GM20000 (cell line): ENCODE measurements around the gene POLR2H.

ENCODE experiments used
- DNase-seq: peaks from one replicate; pipeline ENCODE4 v3.0.0; 2012; ENCODE audit warnings: low spot score
- TF ChIP-seq, protein P1 (sequence below): IDR thresholded peaks from 2 replicates; pipeline ENCODE4 v1.5.1; 2012; ENCODE audit warnings: mild to moderate bottlenecking, control low read depth; ENCODE audit errors: extremely low read depth, missing control alignments

Gene POLR2H

GRCh38 chr3:184328516-184328915, 33.0 kb upstream of the POLR2H start:
- no peak for DNase-seq
- TF ChIP-seq, protein P1, sequence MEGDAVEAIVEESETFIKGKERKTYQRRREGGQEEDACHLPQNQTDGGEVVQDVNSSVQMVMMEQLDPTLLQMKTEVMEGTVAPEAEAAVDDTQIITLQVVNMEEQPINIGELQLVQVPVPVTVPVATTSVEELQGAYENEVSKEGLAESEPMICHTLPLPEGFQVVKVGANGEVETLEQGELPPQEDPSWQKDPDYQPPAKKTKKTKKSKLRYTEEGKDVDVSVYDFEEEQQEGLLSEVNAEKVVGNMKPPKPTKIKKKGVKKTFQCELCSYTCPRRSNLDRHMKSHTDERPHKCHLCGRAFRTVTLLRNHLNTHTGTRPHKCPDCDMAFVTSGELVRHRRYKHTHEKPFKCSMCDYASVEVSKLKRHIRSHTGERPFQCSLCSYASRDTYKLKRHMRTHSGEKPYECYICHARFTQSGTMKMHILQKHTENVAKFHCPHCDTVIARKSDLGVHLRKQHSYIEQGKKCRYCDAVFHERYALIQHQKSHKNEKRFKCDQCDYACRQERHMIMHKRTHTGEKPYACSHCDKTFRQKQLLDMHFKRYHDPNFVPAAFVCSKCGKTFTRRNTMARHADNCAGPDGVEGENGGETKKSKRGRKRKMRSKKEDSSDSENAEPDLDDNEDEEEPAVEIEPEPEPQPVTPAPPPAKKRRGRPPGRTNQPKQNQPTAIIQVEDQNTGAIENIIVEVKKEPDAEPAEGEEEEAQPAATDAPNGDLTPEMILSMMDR = no peak

DNA sequence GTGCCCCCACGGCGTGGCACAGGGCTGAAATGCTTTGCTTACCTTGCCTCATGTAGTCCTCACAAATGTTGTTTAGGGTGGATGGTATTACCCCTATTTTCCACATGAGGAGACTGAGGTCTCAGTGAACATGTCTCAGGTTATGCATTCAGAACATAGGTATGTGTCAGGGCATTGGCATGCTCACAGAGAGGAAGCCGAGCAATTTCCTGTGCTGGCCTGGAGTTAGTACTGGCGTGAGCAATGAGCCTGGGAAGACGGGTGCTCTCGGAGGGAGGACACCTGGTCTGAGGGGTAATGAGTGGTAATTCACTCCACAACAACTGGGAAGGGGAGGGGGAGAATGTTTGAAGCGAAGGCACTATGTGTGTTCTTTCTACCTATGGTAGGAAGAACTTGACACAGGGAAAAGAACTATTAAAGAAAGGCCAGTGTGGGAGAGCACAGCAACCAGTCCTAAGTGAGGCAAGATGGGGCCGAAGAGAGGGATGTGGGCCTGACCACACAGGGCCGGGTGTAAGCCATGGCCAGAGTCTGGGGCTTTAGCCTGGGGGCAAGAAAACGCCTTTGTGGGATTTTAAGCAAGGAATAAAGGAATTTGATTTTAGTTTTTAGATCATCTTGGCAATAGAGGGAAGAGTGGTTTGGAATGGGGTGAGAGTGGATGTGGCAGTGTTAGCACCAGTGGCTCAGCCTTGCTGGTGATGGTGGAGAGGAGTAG, 29.0 kb upstream of the POLR2H start:
- DNase-seq = no peak
- TF ChIP-seq, protein P1 = no peak

- no peak for DNase-seq
- TF ChIP-seq, protein P1 = no peak
Observed at GRCh38 chr3:184333190-184333589, 28.3 kb upstream of the POLR2H start.

GRCh38 chr3:184333700-184334099, 27.8 kb upstream of the POLR2H start:
- DNase-seq = no peak
- TF ChIP-seq, protein P1 = no peak

DNA sequence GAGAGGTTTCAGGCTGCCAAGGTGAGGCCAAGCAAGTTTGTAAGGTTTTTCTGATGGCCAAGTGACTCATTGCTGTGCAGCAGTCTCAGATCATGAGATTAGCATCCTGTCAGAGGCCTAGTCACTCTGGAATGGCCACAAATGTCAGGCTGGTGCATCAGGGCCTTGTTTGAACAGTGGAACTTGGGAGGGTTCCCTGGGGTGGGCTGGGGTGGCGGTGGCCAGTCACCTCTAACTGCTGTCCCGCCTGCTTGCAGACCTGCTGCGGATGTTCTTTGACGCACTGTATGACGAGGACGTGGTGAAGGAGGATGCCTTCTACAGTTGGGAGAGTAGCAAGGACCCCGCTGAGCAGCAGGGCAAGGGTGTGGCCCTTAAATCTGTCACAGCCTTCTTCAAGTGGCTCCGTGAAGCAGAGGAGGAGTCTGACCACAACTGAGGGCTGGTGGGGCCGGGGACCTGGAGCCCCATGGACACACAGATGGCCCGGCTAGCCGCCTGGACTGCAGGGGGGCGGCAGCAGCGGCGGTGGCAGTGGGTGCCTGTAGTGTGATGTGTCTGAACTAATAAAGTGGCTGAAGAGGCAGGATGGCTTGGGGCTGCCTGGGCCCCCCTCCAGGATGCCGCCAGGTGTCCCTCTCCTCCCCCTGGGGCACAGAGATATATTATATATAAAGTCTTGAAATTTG, 26.9 kb upstream of the POLR2H start:
- DNase-seq = no peak
- TF ChIP-seq, protein P1 = no peak

DNA sequence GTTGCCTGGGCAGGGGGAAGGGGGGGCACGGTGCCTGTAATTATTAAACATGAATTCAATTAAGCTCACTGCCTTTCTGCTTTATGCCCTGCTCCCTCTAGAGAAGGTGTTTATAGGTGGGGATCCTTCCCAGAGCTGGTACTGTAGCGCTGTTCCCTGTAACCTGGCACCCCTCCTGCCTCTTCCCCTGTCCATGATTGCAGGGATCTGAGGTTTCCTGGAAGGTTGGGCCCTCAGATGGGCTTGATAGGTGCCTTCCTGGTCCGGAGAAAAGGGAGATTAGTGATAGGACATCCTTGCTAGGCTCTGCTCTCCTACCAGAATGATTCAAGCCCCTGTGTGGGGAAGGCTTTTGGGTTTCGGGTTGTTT, 26.2 kb upstream of the POLR2H start:
- TF ChIP-seq, protein P1 = no peak
- DNase-seq = no peak

- peak; percentile 94 for DNase-seq
- TF ChIP-seq, protein P1 = no peak
Observed at GRCh38 chr3:184335661-184336546, 25.6 kb upstream of the POLR2H start.
